Spleen (tissue), 11 donors: ENCODE measurements around the gene KRTAP10-3. TPM values are rescaled to one million over a fixed set of nuclear protein-coding genes. Genes with fewer than 3 reads are reported as not detected.

Experiments used
- DNase-seq: peaks from one replicate; pipeline ENCODE4 v3.0.0-alpha.2; 2020
- H3K27ac ChIP-seq, 8 donors: fragments of 200-600 bp; sonication (generic) in 7 of 8; 1 replicate in 4 of 8; 2 replicates in 4 of 8; pipeline versions ENCODE4 v1.5.0 to v1.8.0; 2016 to 2021; ENCODE audit warnings: inconsistent platforms in 4 of 8, mild to moderate bottlenecking in 4 of 8, moderate library complexity in 1 of 8
- H3K27me3 ChIP-seq, 7 donors: fragments of 200-600 bp; sonication (generic) in 6 of 7; replicated peaks in 1 of 7; 1 replicate in 4 of 7; 2 replicates in 3 of 7; pipeline versions ENCODE4 v1.5.0 to v1.8.0; 2016 to 2021; ENCODE audit warnings: inconsistent platforms in 3 of 7, mild to moderate bottlenecking in 1 of 7
- H3K36me3 ChIP-seq, 6 donors: fragments of 200-600 bp; sonication (generic) in 5 of 6; 1 replicate in 4 of 6; 2 replicates in 2 of 6; pipeline versions ENCODE4 v1.5.0 to v1.8.0; 2016 to 2021; ENCODE audit warnings: inconsistent platforms in 2 of 6
- H3K4me1 ChIP-seq, 6 donors: fragments of 200-600 bp; sonication (generic) in 5 of 6; 1 replicate in 3 of 6; 2 replicates in 3 of 6; pipeline versions ENCODE4 v1.5.0 to v1.8.0; 2016 to 2021; ENCODE audit warnings: inconsistent platforms in 3 of 6
- H3K4me3 ChIP-seq, 8 donors: fragments of 200-600 bp; sonication (generic) in 7 of 8; 1 replicate in 4 of 8; 2 replicates in 4 of 8; pipeline versions ENCODE4 v1.5.0 to v1.8.0; 2016 to 2021; ENCODE audit warnings: inconsistent platforms in 4 of 8, mild to moderate bottlenecking in 4 of 8, moderate library complexity in 2 of 8
- H3K9me3 ChIP-seq, 8 donors: fragments of 200-600 bp; sonication (generic) in 7 of 8; 1 replicate in 4 of 8; 2 replicates in 4 of 8; pipeline versions ENCODE4 v1.5.0 to v1.8.0; 2016 to 2021; ENCODE audit warnings: inconsistent platforms in 4 of 8
- CTCF ChIP-seq, 11 experiments: fragments of 200-600 bp in 7 of 11; fragments of 450-650 bp in 4 of 11; sonication (generic) in 4 of 11; IDR thresholded peaks in 8 of 11; conservative IDR thresholded peaks in 3 of 11; 1 replicate in 7 of 11; 2 replicates in 4 of 11; pipeline versions ENCODE4 v1.4.0 to v1.8.0; 2016 to 2021; ENCODE audit warnings: antibody characterized with exemption in 11 of 11, inconsistent platforms in 4 of 11, mild to moderate bottlenecking in 1 of 11
- POLR2A ChIP-seq, 3 donors: fragments of 450-650 bp; IDR thresholded peaks; one replicate each; pipeline ENCODE4 v1.5.1; 2017; ENCODE audit warnings: antibody characterized with exemption in 3 of 3, mild to moderate bottlenecking in 1 of 3
- POLR2AphosphoS5 ChIP-seq, 3 donors: sonication (generic); formaldehyde crosslinking; IDR thresholded peaks; one replicate each; pipeline ENCODE4 v1.5.1; 2017; ENCODE audit warnings: antibody characterized with exemption in 3 of 3
- WGBS, 5 donors: extraction: QIAGEN DNeasy Blood & Tissue Kit in 3 of 5; methylation state at CpG; one replicate each; pipeline versions ENCODE4 v1.1.5 to v1.1.7; 2013 to 2018; 5-methylcytosine and 5-hydroxymethylcytosine counted together
- intact Hi-C: fragments of 100-400 bp; cut with DNase I; formaldehyde crosslinking; loops from one replicate; pipeline ENCODE4 v1.15.0; 2023; ENCODE audit warnings: low total_unique reads
- polyA plus RNA-seq, 3 donors: library from polyadenylated mRNA; stranded (reverse); fragments of 200-250 nt; gene quantifications; one replicate each; pipeline ENCODE4 v1.2.1, GENCODE V29; 2013
- total RNA-seq, 7 donors: library from RNA; depleted of rRNA in 3 of 7; stranded (reverse); fragments of >200 nt in 3 of 7; fragmentation: NEBNext Ultra II Directional in 4 of 7; extraction: Animal tissue kit (Norgen Biotek cat#: 25700) in 4 of 7; gene quantifications; one replicate each; pipeline versions ENCODE4 v1.1.0 to v1.2.1, GENCODE V29; 2016 to 2021
- donor health status: healthy with polysubstance abuse.
- donor health status: DM: no; HTN: no; CAD: no; lungs with moderate emphysema.
- donor health status: DM: no; HTN: no; CAD: no.
- donor health status: Bipolar disorder and iron deficiency.
- donor health status: healthy.
- donor health status: DM: no; HTN: no; CAD: no.
- donor health status: DM: yes; HTN: yes; CAD: no.

Gene KRTAP10-3
- total and polyA plus RNA-seq, 10 donors, result not detected

- H3K27ac ChIP-seq, result no peak overlapping the region
- no peak overlapping the region for H3K4me3 ChIP-seq
- DNase-seq, result no peak
- H3K4me1 ChIP-seq, result peaks cover 0 to 16% (median 11%) of the 10 kb centered on the region in 6 donors
- WGBS, 5 donors, result 67 to 86% (median 79%) methylated on average over 10 to 11 of the region's 11 CpGs
- intact Hi-C loops, result loop anchor here (5.0 kb wide), 2 partner anchors 227 to 277 kb away; no protein-coding TSS in a partner anchor
- no peaks in the 10 kb centered on the region for H3K9me3 ChIP-seq
- no peaks in the 10 kb centered on the region for H3K36me3 ChIP-seq
- TF ChIP-seq CTCF (IDR thresholded peaks at IDR 0.05 in 8 of 11, conservative IDR thresholded peaks at IDR 0.05 in 3 of 11), result no peak
- no peak for TF ChIP-seq POLR2A (IDR thresholded peaks at IDR 0.05)
- TF ChIP-seq POLR2AphosphoS5 (IDR thresholded peaks at IDR 0.05), result no peak
- peaks cover 0 to 13% (median 0%) of the 10 kb centered on the region in 7 donors for H3K27me3 ChIP-seq
Observed at GRCh38 chr21:44514746-44515358, 43.7 kb downstream of the KRTAP10-3 start.

GRCh38 chr21:44514218-44514520 is 44.4 kb downstream of the KRTAP10-3 start:
- Histone ChIP-seq H3K4me1 (peaks cover 0 to 17% (median 11%) of the 10 kb centered on the region in 6 donors), H3K36me3 (no peaks in the 10 kb centered on the region), H3K9me3 (no peaks in the 10 kb centered on the region), H3K27ac (no peak overlapping the region), H3K27me3 (peaks cover 0 to 16% (median 0%) of the 10 kb centered on the region in 7 donors), H3K4me3 (no peak overlapping the region)
- WGBS, 5 donors, result 84 to 97% (median 92%) methylated on average over 7 of the region's 7 CpGs; no CpG with 5 or more reads in 1 of the 5 donors
- intact Hi-C loops, result loop anchor here (5.0 kb wide), 2 partner anchors 228 to 278 kb away; no protein-coding TSS in a partner anchor
- TF ChIP-seq POLR2A (IDR thresholded peaks at IDR 0.05) (no peak), CTCF (IDR thresholded peaks at IDR 0.05 in 8 of 11, conservative IDR thresholded peaks at IDR 0.05 in 3 of 11) (no peak), POLR2AphosphoS5 (IDR thresholded peaks at IDR 0.05) (no peak)
- no peak for DNase-seq

GRCh38 chr21:44513389-44514217 is 45.0 kb downstream of the KRTAP10-3 start:
- intact Hi-C loops, result loop anchor here (5.0 kb wide), 2 partner anchors 229 to 279 kb away; no protein-coding TSS in a partner anchor
- Histone ChIP-seq H3K27me3 (peaks cover 0 to 22% (median 0%) of the 10 kb centered on the region in 7 donors), H3K4me1 (peaks cover 0 to 17% (median 11%) of the 10 kb centered on the region in 6 donors), H3K4me3 (no peak overlapping the region), H3K27ac (no peak overlapping the region), H3K36me3 (no peaks in the 10 kb centered on the region), H3K9me3 (no peaks in the 10 kb centered on the region)
- DNase-seq, result peak; percentile 62
- TF ChIP-seq POLR2A (IDR thresholded peaks at IDR 0.05) (no peak), CTCF (IDR thresholded peaks at IDR 0.05 in 8 of 11, conservative IDR thresholded peaks at IDR 0.05 in 3 of 11) (no peak), POLR2AphosphoS5 (IDR thresholded peaks at IDR 0.05) (no peak)
- 60 to 92% (median 84%) methylated on average over 2 to 15 of the region's 15 CpGs for WGBS, 5 donors
